Hepatocyte (in vitro differentiated cells): ENCODE measurements around the gene TIAM1. TPM values are rescaled to one million over a fixed set of nuclear protein-coding genes. Genes with fewer than 3 reads are reported as not detected.

ENCODE experiments used
- DNase-seq: peaks from one replicate; pipeline ENCODE4 v3.0.0-alpha.2; 2016; ENCODE audit warnings: low spot score
- H2AFZ ChIP-seq: fragments of 200-600 bp; sonication (generic); 2 replicates; pipeline ENCODE4 v1.6.0; 2016; ENCODE audit warnings: antibody characterized with exemption, mild to moderate bottlenecking
- H3K27ac ChIP-seq: fragments of 200-600 bp; sonication (generic); 2 replicates; pipeline ENCODE4 v1.5.1; 2016; ENCODE audit warnings: mild to moderate bottlenecking
- H3K27me3 ChIP-seq: fragments of 200-600 bp; sonication (generic); 2 replicates; pipeline ENCODE4 v1.6.1; 2016
- H3K36me3 ChIP-seq: fragments of 200-600 bp; sonication (generic); replicated peaks from 2 replicates; pipeline ENCODE4 v1.5.1; 2016; ENCODE audit warnings: low read depth; ENCODE audit not compliant: insufficient read depth
- H3K4me1 ChIP-seq: fragments of 200-600 bp; sonication (generic); 2 replicates; pipeline ENCODE4 v1.5.1; 2016; ENCODE audit warnings: mild to moderate bottlenecking, moderate library complexity; ENCODE audit not compliant: insufficient read depth
- H3K4me2 ChIP-seq: fragments of 200-600 bp; sonication (generic); 2 replicates; pipeline ENCODE4 v1.6.0; 2016
- H3K4me3 ChIP-seq: fragments of 200-600 bp; sonication (generic); 2 replicates; pipeline ENCODE4 v1.5.1; 2016; ENCODE audit warnings: mild to moderate bottlenecking
- H3K79me2 ChIP-seq: fragments of 200-600 bp; sonication (generic); 2 replicates; pipeline ENCODE4 v1.6.0; 2017; ENCODE audit warnings: mild to moderate bottlenecking
- H3K9me2 ChIP-seq: fragments of 200-600 bp; sonication (generic); replicated peaks from 2 replicates; pipeline ENCODE4 v1.6.0; 2017; ENCODE audit warnings: mild to moderate bottlenecking; ENCODE audit not compliant: insufficient read depth
- H3K9me3 ChIP-seq: fragments of 200-600 bp; sonication (generic); 2 replicates; pipeline ENCODE4 v1.5.1; 2016; ENCODE audit warnings: low read depth, mild to moderate bottlenecking
- H4K20me1 ChIP-seq: fragments of 200-600 bp; sonication (generic); 2 replicates; pipeline ENCODE4 v1.6.0; 2016; ENCODE audit warnings: mild to moderate bottlenecking; ENCODE audit not compliant: insufficient read depth, poor library complexity, severe bottlenecking
- CTCF ChIP-seq: fragments of 200-600 bp; sonication (generic); IDR thresholded peaks from 2 replicates; pipeline ENCODE4 v1.5.1; 2016; ENCODE audit warnings: antibody characterized with exemption, mild to moderate bottlenecking; ENCODE audit not compliant: poor library complexity
- EZH2 ChIP-seq: fragments of 200-600 bp; sonication (generic); IDR thresholded peaks from 2 replicates; pipeline ENCODE4 v1.6.1; 2016; ENCODE audit warnings: antibody characterized with exemption, mild to moderate bottlenecking, borderline replicate concordance
- EZH2phosphoT487 ChIP-seq: fragments of 200-600 bp; sonication (generic); IDR thresholded peaks from one replicate; pipeline ENCODE4 v1.6.1; 2018; ENCODE audit warnings: antibody characterized with exemption, mild to moderate bottlenecking, low read depth, moderate library complexity; ENCODE audit not compliant: unreplicated experiment, severe bottlenecking
- WGBS: methylation state at CpG from one replicate; pipeline ENCODE4 v1.1.6; 2016; ENCODE audit warnings: low lambda C conversion rate; ENCODE audit errors: missing lambda C conversion rate; 5-methylcytosine and 5-hydroxymethylcytosine counted together
- polyA plus RNA-seq: library from polyadenylated mRNA; unstranded; fragments of >200 nt; fragmentation: Nextera tagmentation; extraction: Ambion mirVana; gene quantifications from 2 replicates; pipeline ENCODE4 v1.2.1, GENCODE V29; 2016
- total RNA-seq: library from RNA; depleted of rRNA; stranded (reverse); fragments of >200 nt; gene quantifications from 2 replicates; pipeline ENCODE4 v1.2.3, GENCODE V29; 2014

Gene TIAM1
- total and polyA plus RNA-seq, 2 experiments from 2014 or later, result 8.8 TPM

GRCh38 chr21:31265366-31266013 is 78.6 kb downstream of the TIAM1 start:
- Histone ChIP-seq H3K27me3 (no peaks in the 10 kb centered on the region), H3K4me2 (no peak overlapping the region), H3K9me2 (no peaks in the 10 kb centered on the region), H4K20me1 (no peaks in the 10 kb centered on the region), H2AFZ (no peak overlapping the region), H3K9me3 (no peaks in the 10 kb centered on the region), H3K36me3 (no peaks in the 10 kb centered on the region), H3K27ac (no peak overlapping the region), H3K4me3 (no peak overlapping the region), H3K79me2 (no peaks in the 10 kb centered on the region), H3K4me1 (no peaks in the 10 kb centered on the region)
- 91% methylated on average over 11 of the region's 11 CpGs for WGBS
- TF ChIP-seq EZH2, result no peak
- no peak for TF ChIP-seq EZH2phosphoT487
- TF ChIP-seq CTCF, result no peak
- no peak for DNase-seq

DNA sequence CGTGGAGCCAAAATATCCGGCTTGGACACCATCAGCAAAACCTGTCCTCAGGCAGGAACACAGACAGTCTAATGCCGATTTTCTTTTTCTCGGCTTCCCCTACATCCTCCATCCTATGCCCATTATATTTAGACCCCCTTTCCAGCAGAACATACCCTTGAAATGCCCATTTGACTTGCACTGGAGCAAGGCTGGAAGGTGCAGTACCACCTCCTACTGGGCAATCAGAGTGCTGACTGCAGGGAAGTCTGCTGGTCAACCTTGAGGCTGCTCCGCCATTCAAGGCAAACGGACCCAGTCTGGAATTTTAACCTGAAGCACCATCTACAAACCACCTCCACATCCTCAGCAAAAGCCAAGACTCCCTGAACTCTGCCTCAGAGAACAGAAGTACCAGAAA is 79.5 kb downstream of the TIAM1 start:
- TF ChIP-seq CTCF, result no peak
- H3K79me2 ChIP-seq, result no peaks in the 10 kb centered on the region
- H2AFZ ChIP-seq, result no peak overlapping the region
- WGBS, result over 99% methylated on average over 6 of the region's 6 CpGs
- no peak overlapping the region for H3K4me3 ChIP-seq
- no peak overlapping the region for H3K4me2 ChIP-seq
- H3K27ac ChIP-seq, result no peak overlapping the region
- H3K9me2 ChIP-seq, result no peaks in the 10 kb centered on the region
- DNase-seq, result no peak
- H4K20me1 ChIP-seq, result no peaks in the 10 kb centered on the region
- no peaks in the 10 kb centered on the region for H3K36me3 ChIP-seq
- no peaks in the 10 kb centered on the region for H3K27me3 ChIP-seq
- no peaks in the 10 kb centered on the region for H3K9me3 ChIP-seq
- H3K4me1 ChIP-seq, result no peaks in the 10 kb centered on the region

DNA sequence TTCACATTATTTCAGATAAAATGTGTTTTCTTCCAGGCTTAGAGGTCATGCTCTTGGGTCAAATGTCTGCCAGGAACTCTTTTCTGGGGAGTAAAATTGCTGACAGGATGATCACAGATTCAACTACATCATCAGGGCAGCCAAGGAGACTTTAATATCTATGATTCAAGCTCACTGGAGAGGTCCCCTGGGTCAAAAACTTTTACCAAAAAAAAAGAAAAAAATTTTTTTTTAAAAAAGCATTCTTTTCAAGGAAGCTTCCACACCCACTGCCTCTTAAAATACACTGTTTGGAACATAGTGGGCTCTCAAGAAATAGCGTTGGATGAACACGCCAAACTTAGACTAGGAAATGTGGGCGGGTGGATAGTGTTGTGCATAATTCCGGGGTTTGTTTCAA is 81.3 kb downstream of the TIAM1 start:
- WGBS, result 96% methylated on average over 4 of the region's 4 CpGs
- Histone ChIP-seq H3K27ac (no peak overlapping the region), H3K36me3 (no peaks in the 10 kb centered on the region), H3K4me3 (no peak overlapping the region), H4K20me1 (no peaks in the 10 kb centered on the region), H3K79me2 (no peaks in the 10 kb centered on the region), H3K4me2 (no peak overlapping the region), H3K9me3 (no peaks in the 10 kb centered on the region), H3K4me1 (no peaks in the 10 kb centered on the region), H3K27me3 (no peaks in the 10 kb centered on the region), H2AFZ (no peak overlapping the region), H3K9me2 (no peaks in the 10 kb centered on the region)
- no peak for TF ChIP-seq EZH2
- TF ChIP-seq EZH2phosphoT487, result no peak
- TF ChIP-seq CTCF, result no peak
- no peak for DNase-seq

GRCh38 chr21:31261759-31262158 is 82.3 kb downstream of the TIAM1 start:
- Histone ChIP-seq H3K4me1 (no peaks in the 10 kb centered on the region), H3K27me3 (no peaks in the 10 kb centered on the region), H2AFZ (no peak overlapping the region), H3K36me3 (no peaks in the 10 kb centered on the region), H3K9me3 (no peaks in the 10 kb centered on the region), H3K79me2 (no peaks in the 10 kb centered on the region), H3K4me2 (no peak overlapping the region), H3K4me3 (no peak overlapping the region), H4K20me1 (no peaks in the 10 kb centered on the region), H3K27ac (no peak overlapping the region), H3K9me2 (no peaks in the 10 kb centered on the region)
- WGBS, result over 99% methylated on average over 8 of the region's 8 CpGs
- no peak for DNase-seq
- TF ChIP-seq CTCF (no peak), EZH2 (no peak), EZH2phosphoT487 (no peak)
